SIG-M5 treated with dmso at 0.1 percent for 504 hours (cell line): ENCODE data around the gene PPP3CA.

Source experiments
- DNase-seq: peaks from one replicate; lab custom pipeline; 2025; ENCODE audit not compliant: unreplicated experiment; lab: John Stamatoyannopoulos, UW

PPP3CA gene

DNA sequence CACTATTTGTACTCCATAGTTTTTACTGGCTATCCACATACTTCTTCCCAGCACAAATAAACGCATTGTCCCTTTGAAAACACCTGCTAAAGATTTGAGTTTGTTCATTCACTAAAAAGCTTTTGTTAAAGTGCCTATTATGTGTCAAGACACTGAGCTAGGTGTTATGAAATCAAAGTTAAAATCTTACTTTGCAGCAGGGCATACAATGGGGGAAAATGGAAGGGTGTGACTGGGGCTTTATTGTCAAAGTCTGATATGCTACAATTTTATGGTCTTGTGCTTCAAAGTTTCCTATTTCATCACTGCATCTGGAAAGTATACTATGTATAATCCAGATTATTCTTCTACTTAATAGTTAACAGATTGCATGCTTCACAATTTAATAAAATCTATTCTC is 128.4 kb downstream of the PPP3CA start:
- no peak for DNase-seq

DNA sequence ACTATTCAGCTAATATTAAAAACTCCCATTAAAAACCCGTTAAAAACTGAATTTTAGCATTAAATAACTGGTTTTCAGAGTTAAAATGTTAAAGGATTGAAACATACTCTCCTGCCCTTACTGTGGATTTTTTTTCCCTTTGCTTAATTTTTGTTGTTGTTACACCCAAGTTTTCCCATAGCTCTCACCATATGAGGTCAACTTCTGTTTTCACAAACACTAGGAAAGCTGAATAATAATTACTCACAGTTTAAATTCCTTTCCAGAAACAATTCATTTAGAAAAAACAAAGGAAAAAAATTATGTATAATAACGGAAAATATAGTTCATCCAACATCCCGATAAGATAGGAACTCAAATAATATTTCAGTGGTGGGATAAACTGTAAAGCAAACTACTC is 129.0 kb downstream of the PPP3CA start:
- DNase-seq, result no peak

DNA sequence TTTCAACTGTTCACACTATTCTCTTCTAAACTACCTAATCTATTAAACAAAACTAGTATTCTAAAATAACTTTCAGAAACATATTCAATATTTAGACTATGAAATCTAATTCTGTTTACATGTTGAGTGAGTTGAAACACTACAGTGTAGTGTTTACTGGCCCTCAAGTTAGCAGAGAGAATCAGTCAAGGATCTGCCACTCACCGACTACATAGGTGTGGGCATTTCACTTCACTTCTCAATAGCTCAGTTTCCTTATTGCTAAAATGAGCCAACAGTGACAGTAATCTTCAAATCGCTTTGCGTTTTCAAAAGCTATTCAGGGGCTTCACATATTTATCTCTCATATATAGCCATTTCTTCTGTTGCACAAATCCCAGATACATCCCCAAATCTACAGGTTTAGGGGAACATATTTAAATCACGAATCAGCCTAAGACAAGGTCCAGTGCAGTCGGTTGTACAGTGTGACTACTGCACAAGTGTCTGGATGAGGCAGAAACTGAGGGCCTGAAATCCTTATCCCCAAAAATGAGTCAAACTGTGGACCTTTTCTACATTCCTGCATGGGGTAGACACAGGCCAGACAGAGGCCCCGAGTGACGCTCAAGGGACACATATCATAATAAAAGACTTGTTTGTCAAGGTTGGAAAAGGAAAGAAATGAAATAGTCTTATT is 129.8 kb downstream of the PPP3CA start:
- no peak for DNase-seq

DNA sequence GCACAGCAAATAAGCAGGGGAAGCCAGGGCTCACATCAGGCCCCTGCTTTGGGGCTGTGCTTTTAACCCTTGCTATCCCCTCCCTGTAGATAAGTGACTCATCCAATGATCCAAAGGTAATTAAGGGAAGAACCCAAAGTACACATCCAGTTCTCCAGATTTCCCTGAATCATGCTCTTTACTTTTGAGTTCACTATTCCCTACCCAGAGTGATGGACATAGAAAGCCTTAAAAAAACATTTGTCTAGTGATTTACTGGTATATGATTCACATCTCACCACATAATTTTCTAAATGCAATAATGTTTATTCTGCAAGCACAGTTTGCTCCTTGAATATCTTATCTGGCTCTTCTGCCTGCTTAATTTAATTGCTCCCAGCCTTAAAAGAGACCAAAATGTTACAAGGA is 136.2 kb downstream of the PPP3CA start:
- no peak for DNase-seq

DNA sequence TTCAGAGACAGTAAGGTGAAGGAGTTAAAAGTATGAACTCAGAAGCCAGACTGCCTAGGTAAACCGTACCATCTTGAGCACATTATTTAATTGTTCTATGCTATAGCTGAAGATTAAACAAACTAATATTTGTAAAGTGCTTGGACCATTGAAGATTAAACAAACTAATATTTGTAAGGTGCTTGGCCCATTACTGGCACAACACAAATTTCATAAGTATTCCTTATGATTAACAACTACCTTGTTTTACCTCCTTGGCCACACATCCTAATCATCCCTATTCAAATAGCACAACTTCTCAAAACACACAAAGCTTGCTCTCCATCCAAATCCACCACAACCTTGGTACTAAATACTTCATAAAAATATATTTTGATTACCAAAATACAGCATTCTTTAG is 137.0 kb downstream of the PPP3CA start:
- DNase-seq, result no peak

DNA sequence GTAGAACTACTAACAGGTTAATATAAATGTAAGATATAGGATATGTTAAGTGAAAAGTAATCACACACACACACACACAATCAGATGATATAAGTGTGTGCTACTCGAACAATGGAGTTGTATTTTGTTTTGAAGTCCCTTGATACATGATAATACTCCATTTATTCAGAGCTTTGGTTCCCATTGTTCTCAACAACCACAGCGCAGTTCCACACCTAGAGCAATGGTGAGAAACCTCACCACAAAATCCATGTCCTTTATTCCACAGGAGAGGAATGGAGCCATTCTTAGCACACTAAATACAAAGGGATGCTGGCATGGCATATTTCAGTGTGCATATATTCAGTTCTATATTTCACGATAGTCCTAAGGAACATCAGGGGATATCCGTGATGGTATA is 139.2 kb downstream of the PPP3CA start:
- no peak for DNase-seq

DNA sequence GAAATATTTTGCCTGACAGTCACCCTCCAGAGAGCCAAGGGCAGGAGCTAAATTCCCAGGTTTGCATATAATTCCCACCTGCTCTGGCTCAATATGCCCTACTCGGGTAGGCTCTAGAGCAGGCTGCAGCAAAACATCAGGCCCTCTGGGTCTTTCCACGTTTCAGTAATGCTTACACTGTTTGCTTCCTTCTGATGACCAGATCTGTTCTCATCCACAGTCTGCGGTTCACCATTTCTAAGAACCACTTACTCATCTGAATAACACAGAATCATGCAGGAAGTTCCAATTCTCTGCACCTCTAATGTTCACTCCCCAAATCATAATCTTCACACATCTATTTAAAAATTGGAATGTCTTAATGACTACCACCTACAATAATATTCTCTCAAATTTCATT is 141.4 kb downstream of the PPP3CA start:
- DNase-seq, result peak; percentile 4

DNA sequence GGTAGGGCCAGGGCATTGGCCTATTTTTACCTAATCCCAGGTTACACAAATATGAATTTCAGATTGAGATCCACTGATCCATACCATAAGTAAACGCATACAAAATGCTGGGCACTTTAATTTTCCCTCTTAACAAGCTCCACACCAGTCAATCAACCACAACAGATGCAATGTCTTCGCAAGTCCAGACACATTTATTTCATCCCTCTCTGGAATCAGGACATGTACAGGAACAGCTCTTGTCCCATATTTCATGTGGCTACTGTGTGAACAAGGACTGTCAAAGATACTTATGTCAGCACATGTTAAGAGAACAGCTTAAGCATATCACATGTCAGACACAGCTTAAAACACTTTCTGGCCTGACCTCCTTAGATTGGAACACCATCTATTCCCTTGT is 145.9 kb downstream of the PPP3CA start:
- no peak for DNase-seq

DNA sequence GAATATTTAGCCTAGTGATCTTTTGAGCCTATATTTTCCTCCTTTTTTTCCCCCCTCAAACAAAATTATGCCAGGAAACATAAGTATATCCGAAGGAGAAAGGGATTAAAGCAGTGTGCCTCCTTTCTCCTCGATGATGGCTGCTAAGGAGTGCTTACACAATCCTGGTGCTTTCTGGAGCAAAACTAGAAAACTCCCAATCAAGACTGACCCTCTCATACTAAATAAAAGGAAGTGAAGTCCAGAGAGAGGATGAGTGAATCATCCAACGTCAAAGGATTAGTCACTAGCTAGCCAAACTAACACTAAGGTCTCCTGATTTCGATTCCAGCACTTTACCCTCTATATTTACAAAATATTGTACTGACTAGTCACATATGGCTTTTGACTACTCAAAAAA is 146.8 kb downstream of the PPP3CA start:
- peak; percentile 90 for DNase-seq

DNA sequence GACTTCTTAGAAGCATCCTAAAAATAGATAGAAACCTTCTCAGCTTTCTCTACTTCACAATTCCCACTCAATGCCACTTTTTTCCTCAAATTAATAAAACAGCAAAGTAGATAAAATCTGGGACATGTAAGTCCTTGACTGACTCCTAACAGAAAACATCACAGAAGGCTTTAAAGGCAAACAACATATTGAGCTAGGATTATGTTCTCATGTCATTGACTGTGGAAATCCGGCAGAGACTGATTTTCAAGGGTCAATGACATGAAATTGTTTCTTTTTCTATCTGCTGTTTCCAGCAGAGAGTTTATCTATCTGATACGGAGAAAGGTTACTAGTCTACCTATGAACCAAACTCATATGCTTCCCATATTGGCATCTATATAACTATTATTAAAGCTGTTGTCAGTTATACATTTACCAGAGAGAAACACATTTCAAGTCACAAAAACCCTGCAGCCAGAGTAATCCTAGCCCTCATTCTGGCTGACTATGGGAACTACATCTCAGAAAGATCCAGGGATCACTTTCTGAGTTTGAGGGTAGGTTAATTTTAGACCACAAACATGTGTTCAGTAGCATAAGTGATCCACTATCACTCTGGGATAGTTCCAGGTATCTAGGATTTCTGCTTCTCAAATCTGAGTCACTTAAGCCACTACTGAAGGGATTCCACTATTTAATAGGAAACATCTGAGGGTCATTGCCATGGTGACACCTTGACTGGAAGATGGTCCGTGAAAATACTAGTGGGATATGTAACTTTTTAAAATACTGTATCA is 147.6 kb downstream of the PPP3CA start:
- DNase-seq, result no peak

DNA sequence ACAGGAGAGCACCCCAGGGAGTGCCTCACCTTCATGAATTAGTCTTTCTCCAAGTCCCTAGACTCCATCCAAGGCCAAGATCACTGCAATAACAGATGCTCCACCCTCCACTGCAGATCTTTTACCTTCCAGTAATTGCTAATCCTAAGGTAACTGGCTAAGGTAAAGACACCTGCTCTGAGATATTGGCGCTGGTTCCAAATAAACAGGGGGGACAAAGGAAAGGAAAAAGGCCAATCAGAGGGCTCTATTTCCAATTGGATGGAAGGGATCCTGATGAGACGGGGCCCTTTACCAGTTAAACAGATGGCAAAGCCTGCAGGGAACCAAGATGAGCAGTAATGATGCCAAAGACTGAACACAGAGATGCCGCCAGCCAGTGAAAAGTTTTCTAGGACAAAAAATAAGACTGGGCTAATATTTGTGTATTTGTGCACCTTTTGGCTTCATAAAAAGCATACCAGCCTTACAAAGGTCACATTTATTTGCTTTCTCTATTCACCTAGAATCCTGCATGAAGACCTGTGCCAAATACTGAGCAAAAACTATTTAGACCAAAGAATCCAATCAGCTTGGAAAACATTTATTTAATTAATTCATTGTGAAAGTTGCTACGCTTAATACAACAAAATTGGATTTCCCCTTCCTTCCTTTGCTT is 148.5 kb downstream of the PPP3CA start:
- no peak for DNase-seq

DNA sequence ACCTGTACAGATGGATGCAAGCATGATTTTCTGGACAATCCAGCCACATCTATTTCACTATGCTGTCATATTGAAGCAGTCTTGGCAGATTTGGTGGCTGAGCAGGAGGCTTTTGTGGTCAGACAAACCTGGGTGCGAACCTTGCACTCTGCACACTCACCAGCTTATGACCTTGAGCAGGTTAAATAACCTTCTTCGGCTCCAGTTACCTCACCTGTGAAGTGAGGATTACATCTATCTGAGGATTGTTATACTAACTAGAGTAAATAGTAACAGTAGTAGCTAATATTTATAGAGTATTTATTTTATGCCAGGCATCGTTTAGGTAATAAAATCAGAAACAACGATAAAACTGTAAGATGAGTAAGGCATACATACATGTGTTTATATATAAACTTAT is 150.0 kb downstream of the PPP3CA start:
- DNase-seq, result no peak

DNA sequence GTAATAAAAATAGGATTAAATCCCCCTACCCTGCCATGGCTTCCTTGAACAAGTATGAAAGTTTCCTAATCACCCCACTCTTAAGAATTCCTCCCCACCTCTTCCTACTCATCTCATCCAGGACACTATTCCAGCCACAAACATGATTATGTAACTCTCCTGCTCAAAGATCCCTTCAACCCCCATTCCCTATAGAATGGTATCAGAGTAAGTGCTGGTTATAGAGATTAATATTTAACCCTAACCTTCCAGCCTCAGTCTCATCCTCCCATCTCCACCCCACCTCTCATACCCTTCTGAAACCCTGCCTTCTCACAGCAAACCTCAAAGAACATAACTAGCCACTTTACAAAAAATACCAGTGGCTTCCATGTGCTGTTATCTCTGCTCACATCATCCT is 155.1 kb downstream of the PPP3CA start:
- no peak for DNase-seq

DNA sequence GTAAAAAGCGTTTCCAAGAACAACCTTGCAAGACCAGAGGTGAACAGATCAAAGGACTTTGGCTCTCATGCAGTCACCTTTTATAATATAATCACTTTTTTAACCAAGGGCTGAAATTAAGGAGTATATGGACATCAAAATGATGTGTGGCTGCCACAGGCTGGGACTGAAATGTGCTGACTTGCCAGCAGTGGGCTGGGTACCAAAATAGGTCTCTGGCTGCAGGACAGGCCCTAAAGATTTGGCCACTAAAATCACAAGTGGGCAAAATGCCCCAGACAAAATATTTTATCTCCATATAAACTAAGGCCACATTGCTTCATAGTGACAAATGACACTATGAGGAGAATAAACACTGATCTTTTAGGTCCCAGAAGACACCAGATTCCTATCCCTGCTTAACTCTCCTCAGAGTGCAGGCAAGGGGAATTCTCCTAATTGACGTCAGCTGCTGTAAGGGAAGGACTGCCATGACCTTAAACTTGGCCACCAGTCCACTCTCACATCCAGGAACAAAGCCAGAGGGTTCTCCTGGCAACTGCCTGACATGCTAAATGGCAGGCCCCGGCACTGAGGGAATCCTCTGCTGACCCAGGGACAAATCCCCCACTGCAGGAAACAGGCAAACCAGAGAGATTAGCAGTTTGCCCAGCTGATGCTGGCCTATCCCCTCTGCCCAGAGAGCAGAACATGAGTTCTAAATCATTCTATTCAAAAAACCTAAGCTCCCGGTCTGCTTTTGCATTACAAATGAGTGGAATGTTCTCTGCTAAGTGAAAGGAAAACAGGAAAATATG is 155.8 kb downstream of the PPP3CA start:
- no peak for DNase-seq

DNA sequence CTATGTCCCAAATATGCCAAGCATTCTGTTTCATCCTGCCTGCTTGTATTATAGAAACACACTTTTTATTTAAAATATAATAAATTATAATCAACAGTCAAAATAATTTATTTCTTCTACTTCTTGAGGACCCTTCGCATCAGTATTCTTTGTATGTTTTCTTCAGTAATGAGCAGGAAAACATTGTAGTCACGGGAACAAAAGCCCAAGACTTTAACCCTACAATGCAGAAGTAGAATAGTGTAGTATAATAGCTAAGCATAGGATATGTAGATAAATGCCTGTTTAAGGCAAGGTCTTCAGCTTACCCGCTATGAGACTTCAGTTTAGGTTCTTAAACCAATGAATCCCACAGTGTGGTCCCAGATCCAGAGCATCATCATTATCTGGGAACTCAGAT is 156.6 kb downstream of the PPP3CA start:
- no peak for DNase-seq

DNA sequence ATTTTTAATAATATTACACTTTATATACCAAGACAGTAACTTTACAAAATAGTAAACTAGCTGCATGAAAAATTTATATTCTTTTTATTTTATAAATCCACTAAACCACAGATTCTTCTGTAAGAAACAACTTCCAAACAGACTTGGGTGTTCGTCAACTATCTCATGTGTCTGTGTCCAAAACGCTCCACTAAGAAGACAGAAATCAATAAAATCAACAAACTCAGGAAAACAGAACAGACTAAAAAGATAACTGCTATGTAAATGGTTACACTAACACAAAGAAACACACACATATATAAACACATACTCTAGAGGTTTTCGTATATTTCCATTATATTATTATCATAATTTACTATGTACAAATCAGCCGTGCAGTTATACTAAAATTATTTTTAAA is 158.4 kb downstream of the PPP3CA start:
- DNase-seq, result no peak

DNA sequence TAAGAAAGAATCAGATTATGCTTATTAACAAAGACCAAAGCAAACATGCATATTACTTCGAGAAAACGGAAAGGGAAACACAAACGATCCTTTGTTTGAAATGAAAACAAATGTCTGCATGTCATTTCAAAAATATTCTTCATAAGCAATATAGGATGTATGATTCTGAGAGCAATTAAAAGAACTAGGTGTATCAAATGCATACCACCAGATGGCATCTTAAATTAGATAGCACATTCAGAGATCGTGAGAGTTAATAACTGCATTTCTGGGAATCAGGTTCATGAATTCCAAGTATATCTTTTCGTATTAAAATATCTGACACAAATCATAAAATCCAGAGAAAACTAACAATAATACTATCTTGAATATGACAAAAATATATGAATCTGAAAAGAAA is 159.5 kb downstream of the PPP3CA start:
- no peak for DNase-seq

DNA sequence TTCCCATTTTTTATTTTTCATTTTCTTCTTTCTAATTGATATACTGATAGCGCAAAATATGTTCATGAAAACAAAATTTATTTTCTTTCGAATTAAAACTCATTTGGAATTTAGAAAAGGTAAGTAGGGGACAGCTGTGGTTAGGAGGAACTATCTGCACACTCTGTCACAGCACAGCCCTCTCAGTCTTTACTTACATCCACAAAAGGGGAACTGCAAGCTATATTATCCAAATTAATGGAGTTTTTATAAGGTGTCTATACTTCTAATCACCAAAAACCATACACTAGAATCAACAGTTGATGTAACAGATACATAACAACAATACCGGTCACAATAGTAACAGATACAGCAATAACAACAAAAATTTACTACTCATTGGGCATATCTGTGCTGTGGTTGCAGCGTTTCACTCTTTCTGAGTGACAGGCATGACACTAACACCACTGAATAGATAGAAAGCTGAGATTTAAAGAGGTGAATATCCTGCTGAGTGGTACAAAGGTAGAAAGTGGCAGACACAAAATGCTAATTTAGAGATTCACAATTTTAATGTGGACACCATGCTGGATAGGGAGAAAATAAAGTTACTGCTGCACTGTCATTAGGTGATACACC is 160.7 kb downstream of the PPP3CA start:
- DNase-seq, result no peak

DNA sequence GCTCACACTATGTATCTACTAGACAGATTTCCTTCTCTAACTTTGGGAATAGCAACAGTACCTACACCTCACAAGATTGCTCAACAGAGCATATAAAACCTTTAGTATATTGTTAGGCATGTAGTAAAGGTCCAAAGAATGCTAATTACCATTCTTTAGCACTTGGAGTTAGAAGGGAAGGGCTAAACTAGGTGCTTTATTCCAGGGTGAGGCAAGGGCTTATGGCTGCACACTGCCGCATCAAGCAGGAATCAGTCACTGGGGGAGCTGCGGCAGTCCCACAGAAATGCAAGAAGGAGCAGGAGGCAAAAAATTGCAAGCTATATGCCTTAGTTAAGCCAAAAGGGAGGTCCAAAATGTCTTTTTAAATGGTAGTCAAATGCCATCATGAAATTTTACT is 162.7 kb downstream of the PPP3CA start:
- DNase-seq, result no peak

DNA sequence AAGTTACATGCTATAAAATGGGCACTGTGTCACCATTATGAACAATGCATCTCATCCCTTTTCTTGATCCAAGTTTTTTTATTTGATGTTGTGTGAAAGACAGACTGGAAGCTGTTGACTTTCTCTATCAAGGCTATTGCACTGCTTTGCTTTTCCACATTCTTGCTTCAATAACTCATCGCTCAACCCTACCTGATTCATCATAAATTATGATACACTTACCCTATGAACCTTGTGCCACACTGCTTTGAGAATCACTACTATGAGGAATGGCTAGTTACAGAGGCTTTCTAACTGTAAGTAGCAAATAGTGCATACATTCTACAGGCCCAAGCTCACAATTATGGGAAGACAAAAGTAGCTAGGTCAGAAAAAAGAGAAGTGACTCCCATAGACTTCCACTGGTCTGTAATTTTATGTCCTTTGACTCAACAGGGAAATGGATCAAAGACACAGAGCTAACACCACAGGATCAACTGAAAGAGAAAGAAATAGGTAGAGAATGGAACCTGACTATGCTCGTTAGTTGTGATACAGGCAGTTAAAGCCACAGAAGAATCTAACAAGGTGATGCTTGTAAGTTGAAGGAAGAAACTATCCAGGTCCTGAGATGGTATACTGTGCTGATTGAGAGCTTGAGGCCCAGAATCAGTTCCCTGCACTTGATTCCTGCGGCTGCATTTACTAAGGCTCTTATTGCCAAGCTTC is 163.5 kb downstream of the PPP3CA start:
- no peak for DNase-seq
